Prostate gland (tissue), 2 donors: Measurements from ENCODE around the gene PECR.

ENCODE experiments used
- POLR2A ChIP-seq: fragments of 450-650 bp; IDR thresholded peaks from one replicate; pipeline ENCODE4 v1.6.1; 2016; ENCODE audit warnings: antibody characterized with exemption, mild to moderate bottlenecking
- TF ChIP-seq, protein P1 (sequence below), 4 experiments: fragments of 200-600 bp in 2 of 4; fragments of 450-650 bp in 2 of 4; sonication (generic) in 2 of 4; IDR thresholded peaks; 1 replicate in 3 of 4; 2 replicates in 1 of 4; pipeline ENCODE4 v1.5.1; 2016 to 2019; ENCODE audit warnings: antibody characterized with exemption in 4 of 4, mild to moderate bottlenecking in 2 of 4, moderate library complexity in 2 of 4

- TF ChIP-seq, protein P1, sequence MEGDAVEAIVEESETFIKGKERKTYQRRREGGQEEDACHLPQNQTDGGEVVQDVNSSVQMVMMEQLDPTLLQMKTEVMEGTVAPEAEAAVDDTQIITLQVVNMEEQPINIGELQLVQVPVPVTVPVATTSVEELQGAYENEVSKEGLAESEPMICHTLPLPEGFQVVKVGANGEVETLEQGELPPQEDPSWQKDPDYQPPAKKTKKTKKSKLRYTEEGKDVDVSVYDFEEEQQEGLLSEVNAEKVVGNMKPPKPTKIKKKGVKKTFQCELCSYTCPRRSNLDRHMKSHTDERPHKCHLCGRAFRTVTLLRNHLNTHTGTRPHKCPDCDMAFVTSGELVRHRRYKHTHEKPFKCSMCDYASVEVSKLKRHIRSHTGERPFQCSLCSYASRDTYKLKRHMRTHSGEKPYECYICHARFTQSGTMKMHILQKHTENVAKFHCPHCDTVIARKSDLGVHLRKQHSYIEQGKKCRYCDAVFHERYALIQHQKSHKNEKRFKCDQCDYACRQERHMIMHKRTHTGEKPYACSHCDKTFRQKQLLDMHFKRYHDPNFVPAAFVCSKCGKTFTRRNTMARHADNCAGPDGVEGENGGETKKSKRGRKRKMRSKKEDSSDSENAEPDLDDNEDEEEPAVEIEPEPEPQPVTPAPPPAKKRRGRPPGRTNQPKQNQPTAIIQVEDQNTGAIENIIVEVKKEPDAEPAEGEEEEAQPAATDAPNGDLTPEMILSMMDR (IDR thresholded peaks at IDR 0.05), result no peak
- TF ChIP-seq POLR2A, result no peak
These were observed 22.3 kb downstream of the PECR start for GRCh38 chr2:216059233-216059834.
